H1 (cell line): ENCODE measurements around the gene MMP11. TPM values are rescaled to one million over a fixed set of nuclear protein-coding genes. Genes with fewer than 3 reads are reported as not detected.

Experiments used
- CTCF ChIA-PET: fragments of 300-600 bp; sonication (Branson Sonifier 250); formaldehyde crosslinking; loops from one replicate; lab custom pipeline; 2021; ENCODE audit not compliant: partially characterized antibody; lab: Charles Lee
- POLR2A ChIA-PET: fragments of 300-600 bp; sonication (Branson Sonifier 250); formaldehyde crosslinking; loops from one replicate; lab custom pipeline; 2021; ENCODE audit warnings: inconsistent platforms; ENCODE audit not compliant: partially characterized antibody; lab: Charles Lee
- DNase-seq, 2 experiments: peaks; one replicate each; pipeline versions ENCODE4 v3.0.0 to v3.0.0-alpha.2; 2010 to 2022; ENCODE audit warnings: low spot score in 2 of 2, low read depth in 1 of 2, mixed read lengths in 1 of 2
- FAIRE-seq: peaks from 2 replicates; lab custom pipeline; 2011; peaks lifted over from hg19 to GRCh38; lab: Jason Lieb, UNC
- H2AFZ ChIP-seq: 2 replicates; pipeline ENCODE4 v1.8.1; 2012; ENCODE audit warnings: low read length, inconsistent platforms
- H2AK5ac ChIP-seq: 2 replicates; pipeline ENCODE4 v1.6.1; 2013; ENCODE audit warnings: low read depth, low read length
- H2BK120ac ChIP-seq: replicated peaks from 2 replicates; pipeline ENCODE3; 2013; ENCODE audit warnings: low read depth, low read length, inconsistent platforms
- H2BK12ac ChIP-seq: 2 replicates; pipeline ENCODE4 v1.6.1; 2013; ENCODE audit warnings: low read depth, low read length
- H2BK15ac ChIP-seq: 2 replicates; pipeline ENCODE4 v1.6.1; 2013; ENCODE audit warnings: low read length
- H2BK20ac ChIP-seq: 2 replicates; pipeline ENCODE4 v1.6.1; 2013; ENCODE audit warnings: low read length
- H2BK5ac ChIP-seq: 2 replicates; pipeline ENCODE4 v1.6.1; 2013; ENCODE audit warnings: low read depth, low read length
- H3K14ac ChIP-seq: 2 replicates; pipeline ENCODE4 v1.6.1; 2013; ENCODE audit warnings: inconsistent platforms; ENCODE audit not compliant: insufficient read length
- H3K18ac ChIP-seq: 2 replicates; pipeline ENCODE4 v1.6.1; 2013; ENCODE audit warnings: low read length; ENCODE audit errors: extremely low read depth
- H3K23ac ChIP-seq: 2 replicates; pipeline ENCODE4 v1.6.1; 2013; ENCODE audit warnings: inconsistent platforms; ENCODE audit not compliant: insufficient read length
- H3K23me2 ChIP-seq: 2 replicates; pipeline ENCODE4 v1.6.1; 2013; ENCODE audit warnings: low read depth, low read length
- H3K27ac ChIP-seq: 2 replicates; pipeline ENCODE4 v1.6.1; 2011; ENCODE audit warnings: low read depth, low read length, inconsistent platforms
- H3K27me3 ChIP-seq, 4 experiments: replicated peaks in 1 of 4; 1 replicate in 1 of 4; 2 replicates in 3 of 4; pipeline versions ENCODE4 v1.6.1 to v1.8.1; 2011 to 2013; ENCODE audit warnings: low read length in 3 of 4, mild to moderate bottlenecking in 3 of 4, inconsistent platforms in 2 of 4, mixed read lengths in 2 of 4, moderate library complexity in 1 of 4; ENCODE audit not compliant: control insufficient read depth in 3 of 4, insufficient read depth in 3 of 4; ENCODE audit errors: extremely low read depth in 1 of 4
- H3K36me3 ChIP-seq, 4 experiments: 2 replicates each; pipeline versions ENCODE4 v1.6.1 to v1.8.1; 2011 to 2013; ENCODE audit warnings: mild to moderate bottlenecking in 4 of 4, low read length in 3 of 4, moderate library complexity in 2 of 4, control low read depth in 1 of 4, inconsistent platforms in 1 of 4; ENCODE audit not compliant: insufficient read depth in 4 of 4, control insufficient read depth in 2 of 4
- H3K4ac ChIP-seq: replicated peaks from 2 replicates; pipeline ENCODE3; 2013; ENCODE audit warnings: low read length, low read depth, mixed read lengths, inconsistent platforms; ENCODE audit not compliant: insufficient read length
- H3K4me1 ChIP-seq, 4 experiments: replicated peaks in 1 of 4; 1 replicate in 1 of 4; 2 replicates in 3 of 4; pipeline versions ENCODE4 v1.6.1 to v1.8.1; 2011 to 2013; ENCODE audit warnings: low read length in 3 of 4, inconsistent platforms in 2 of 4, mixed read lengths in 1 of 4; ENCODE audit not compliant: insufficient read depth in 4 of 4, control insufficient read depth in 3 of 4
- H3K4me2 ChIP-seq, 2 experiments: 2 replicates each; pipeline versions ENCODE4 v1.6.1 to v1.8.1; 2011 to 2013; ENCODE audit warnings: low read depth in 2 of 2, low read length in 2 of 2, control low read depth in 1 of 2, inconsistent platforms in 1 of 2, mild to moderate bottlenecking in 1 of 2; ENCODE audit not compliant: insufficient read depth in 1 of 2
- H3K4me3 ChIP-seq, 4 experiments: fragments of 200-600, 300-600 bp in 1 of 4; sonication (generic), shearing (Covaris generic), sonication (Bioruptor Twin) in 1 of 4; 2 replicates each; pipeline versions ENCODE4 v1.5.1 to v1.8.1; 2011 to 2016; ENCODE audit warnings: low read length in 4 of 4, low read depth in 3 of 4, control low read depth in 2 of 4, inconsistent platforms in 2 of 4, mild to moderate bottlenecking in 2 of 4, mixed read lengths in 1 of 4, moderate library complexity in 1 of 4; ENCODE audit not compliant: insufficient read depth in 2 of 4; ENCODE audit errors: extremely low read depth in 1 of 4
- H3K56ac ChIP-seq: replicated peaks from 2 replicates; pipeline ENCODE3; 2013; ENCODE audit warnings: low read depth, mild to moderate bottlenecking, mixed read lengths, low read length, inconsistent platforms; ENCODE audit not compliant: insufficient read length
- H3K79me1 ChIP-seq: 2 replicates; pipeline ENCODE4 v1.6.1; 2013; ENCODE audit warnings: low read depth, low read length, control low read depth
- H3K79me2 ChIP-seq, 2 experiments: 2 replicates each; pipeline versions ENCODE4 v1.6.1 to v1.8.1; 2012 to 2013; ENCODE audit warnings: low read length in 2 of 2, mild to moderate bottlenecking in 2 of 2, inconsistent platforms in 1 of 2; ENCODE audit not compliant: insufficient read depth in 2 of 2, control insufficient read depth in 1 of 2
- H3K9ac ChIP-seq, 4 experiments: replicated peaks in 1 of 4; 1 replicate in 1 of 4; 2 replicates in 3 of 4; pipeline versions ENCODE4 v1.6.1 to v1.8.1; 2011 to 2013; ENCODE audit warnings: low read depth in 3 of 4, low read length in 3 of 4, control low read depth in 2 of 4, mild to moderate bottlenecking in 2 of 4, moderate library complexity in 2 of 4, inconsistent platforms in 1 of 4; ENCODE audit errors: extremely low read depth in 1 of 4
- H3K9me3 ChIP-seq, 2 experiments: 2 replicates each; pipeline versions ENCODE4 v1.6.1 to v1.8.1; 2012 to 2013; ENCODE audit warnings: mild to moderate bottlenecking in 2 of 2, moderate library complexity in 2 of 2, control low read depth in 1 of 2, inconsistent platforms in 1 of 2, low read depth in 1 of 2, low read length in 1 of 2, mixed read lengths in 1 of 2; ENCODE audit not compliant: insufficient read depth in 2 of 2
- H4K20me1 ChIP-seq, 2 experiments: replicated peaks in 1 of 2; 2 replicates each; pipeline versions ENCODE3 to v1.8.1; 2011 to 2013; ENCODE audit warnings: inconsistent platforms in 2 of 2, low read length in 2 of 2, mild to moderate bottlenecking in 1 of 2; ENCODE audit not compliant: insufficient read depth in 2 of 2, control insufficient read depth in 1 of 2
- H4K5ac ChIP-seq: 2 replicates; pipeline ENCODE4 v1.6.1; 2013; ENCODE audit warnings: low read length, low read depth, mixed read lengths, inconsistent platforms; ENCODE audit not compliant: insufficient read length
- H4K8ac ChIP-seq: 2 replicates; pipeline ENCODE4 v1.8.0; 2013; ENCODE audit warnings: mild to moderate bottlenecking, moderate library complexity, low read length, inconsistent platforms; ENCODE audit not compliant: insufficient read depth; ENCODE audit errors: extremely low read depth
- H4K91ac ChIP-seq: replicated peaks from 2 replicates; pipeline ENCODE3; 2013; ENCODE audit warnings: low read length, mixed read lengths, inconsistent platforms; ENCODE audit not compliant: insufficient read length
- CEBPB ChIP-seq: IDR thresholded peaks from 2 replicates; pipeline ENCODE4 v1.6.1; 2012; ENCODE audit warnings: low read depth, low read length
- EGR1 ChIP-seq: IDR thresholded peaks from 2 replicates; pipeline ENCODE4 v1.6.1; 2011; ENCODE audit warnings: low read depth, low read length, borderline replicate concordance
- POLR2AphosphoS5 ChIP-seq: IDR thresholded peaks from 2 replicates; pipeline ENCODE4 v1.6.1; 2011; ENCODE audit warnings: low read depth, low read length
- RAD21 ChIP-seq, 2 experiments: IDR thresholded peaks in 1 of 2; conservative IDR thresholded peaks in 1 of 2; 2 replicates each; pipeline ENCODE4 v1.6.1; 2011; ENCODE audit warnings: low read depth in 2 of 2, low read length in 2 of 2, improper control_type of control experiment in 1 of 2, inconsistent platforms in 1 of 2, mild to moderate bottlenecking in 1 of 2, moderate library complexity in 1 of 2
- RNF2 ChIP-seq: fragments of 200-900, 300-1000 bp; sonication (generic); IDR thresholded peaks from 2 replicates; pipeline ENCODE4 v1.7.1; 2016; ENCODE audit warnings: borderline replicate concordance, low read depth, mild to moderate bottlenecking, antibody characterized with exemption, low read length; ENCODE audit not compliant: poor library complexity, severe bottlenecking; ENCODE audit errors: missing control alignments
- SP4 ChIP-seq: IDR thresholded peaks from 2 replicates; pipeline ENCODE4 v1.6.1; 2012; ENCODE audit warnings: low read length, inconsistent platforms
- TCF12 ChIP-seq: IDR thresholded peaks from 2 replicates; pipeline ENCODE4 v1.6.1; 2011; ENCODE audit warnings: low read depth, mild to moderate bottlenecking, low read length
- YY1 ChIP-seq: IDR thresholded peaks from 2 replicates; pipeline ENCODE4 v1.6.1; 2011; ENCODE audit warnings: low read depth, mild to moderate bottlenecking, low read length
- ZNF274 ChIP-seq: IDR thresholded peaks from 2 replicates; pipeline ENCODE4 v1.7.0; 2012; ENCODE audit warnings: low read length, borderline replicate concordance; ENCODE audit errors: extremely low read depth
- WGBS, 2 experiments: shearing (Covaris generic) in 1 of 2; methylation state at CpG; one replicate each; pipeline versions ENCODE4 v1.1.6 to v1.1.7; 2013 to 2015; ENCODE audit warnings: low lambda C conversion rate in 2 of 2, mixed read lengths in 2 of 2, inconsistent platforms in 1 of 2, low coverage in 1 of 2, missing lambda C conversion rate in 1 of 2; ENCODE audit not compliant: insufficient replicate concordance in 2 of 2, insufficient coverage in 1 of 2, insufficient read length in 1 of 2; ENCODE audit errors: extremely low coverage in 1 of 2, missing lambda C conversion rate in 1 of 2; 5-methylcytosine and 5-hydroxymethylcytosine counted together
- polyA plus RNA-seq, 7 experiments: library from polyadenylated mRNA; depleted of rRNA in 3 of 7; stranded (reverse) in 5 of 7; unstranded in 2 of 7; fragments of >200 nt in 5 of 7; fragments of 200-250 nt in 2 of 7; gene quantifications; 1 replicate in 5 of 7; 2 replicates in 1 of 7; 4 replicates in 1 of 7; pipeline versions ENCODE4 v1.2.1 to v1.2.3, GENCODE V29; 2011 to 2013; ENCODE audit warnings: missing spikeins in 2 of 7, mixed read lengths in 2 of 7
- total RNA-seq: library from RNA; stranded (reverse); fragmentation: NEBNext Ultra II Directional; extraction: Animal tissue kit (Norgen Biotek cat#: 25700); gene quantifications from 2 replicates; pipeline ENCODE4 v1.2.1, GENCODE V29; 2021
- TF ChIP-seq, protein P1 (sequence below), 3 experiments: IDR thresholded peaks; 1 replicate in 2 of 3; 2 replicates in 1 of 3; pipeline versions ENCODE4 v1.5.1 to v1.6.1; 2011; ENCODE audit warnings: low read length in 3 of 3, mild to moderate bottlenecking in 3 of 3, inconsistent platforms in 2 of 3, low read depth in 1 of 3, moderate library complexity in 1 of 3; ENCODE audit not compliant: insufficient read depth in 1 of 3; ENCODE audit errors: control extremely low read depth in 1 of 3

The MMP11 gene
- total and polyA plus RNA-seq, 2 of the 8 experiments (the other 6 are each of a cell fraction or from before 2014, with no cell fraction given): 10.2 to 18.3 TPM

DNA sequence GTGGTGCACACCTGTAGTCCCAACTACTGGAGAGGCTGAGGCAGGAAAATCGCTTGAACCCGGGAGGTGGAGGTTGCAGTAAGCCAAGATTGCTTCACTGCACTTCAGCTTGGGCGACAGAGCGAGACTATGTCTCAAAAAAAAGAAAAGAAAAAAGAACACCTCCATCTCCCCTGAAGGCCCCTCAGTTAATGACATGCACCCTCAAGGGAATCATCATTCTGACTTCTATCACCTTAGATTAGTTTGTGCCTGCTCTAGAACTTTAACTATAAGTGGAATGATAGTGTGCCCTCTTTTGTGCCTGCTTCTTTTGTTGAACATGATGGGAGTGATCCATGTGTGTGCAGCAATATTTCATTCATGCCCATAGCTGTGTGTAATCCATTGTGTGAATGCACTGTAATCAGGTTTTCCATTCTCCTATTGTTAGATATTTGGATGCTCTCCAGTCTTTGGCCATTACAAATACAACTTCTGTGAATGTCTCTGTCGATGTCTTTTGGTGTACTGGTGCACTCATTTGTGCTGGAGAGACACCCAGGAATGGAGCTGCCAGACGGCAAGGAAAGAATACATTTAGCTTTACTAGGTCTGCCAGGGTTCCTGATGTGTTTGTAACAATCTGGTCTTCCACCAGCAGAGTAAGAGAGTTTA, 17.5 kb upstream of the MMP11 start:
- CTCF ChIA-PET: interaction anchor here (0.8 to 2.0 kb wide), 3 partner anchors 12 to 16 kb away, joined by 3 to 6 read pairs (median 4); no protein-coding TSS in a partner anchor
- no peaks in the 10 kb centered on the region for H3K36me3 ChIP-seq
- H3K18ac ChIP-seq: no peak overlapping the region
- no peaks in the 10 kb centered on the region for H3K79me2 ChIP-seq
- H2BK120ac ChIP-seq: no peak overlapping the region
- H4K20me1 ChIP-seq: no peaks in the 10 kb centered on the region
- no peak overlapping the region for H2BK20ac ChIP-seq
- FAIRE-seq (no peak), DNase-seq (no peak)
- H3K4me2 ChIP-seq: no peak overlapping the region
- H3K14ac ChIP-seq: no peak overlapping the region
- no peak overlapping the region for H2BK5ac ChIP-seq
- H3K9me3 ChIP-seq: no peaks in the 10 kb centered on the region
- no peak overlapping the region for H2AFZ ChIP-seq
- no peaks in the 10 kb centered on the region for H3K27me3 ChIP-seq
- no peak overlapping the region for H3K27ac ChIP-seq
- H3K4me1 ChIP-seq: peaks cover 0 to 6% (median under 1%) of the 10 kb centered on the region in 4 experiments; a peak in 4 of 7 replicates
- no peak overlapping the region for H4K8ac ChIP-seq
- peaks cover 10% of the 10 kb centered on the region; the same call in 1 of the 2 replicates for H3K23me2 ChIP-seq
- no peak overlapping the region for H4K5ac ChIP-seq
- 91% methylated on average over 6 of the region's 6 CpGs; no CpG with 5 or more reads in 1 of the 2 experiments for WGBS, 2 experiments
- H2BK12ac ChIP-seq: no peak overlapping the region
- no peak overlapping the region for H3K9ac ChIP-seq
- POLR2A ChIA-PET: interaction anchor here (2.3 to 5.3 kb wide), 3 partner anchors 8 to 102 kb away, joined by 5 to 22 read pairs (median 5); partner anchors contain the start of genes C22orf15, CHCHD10 and SLC2A11
- no peak overlapping the region for H3K23ac ChIP-seq
- no peak overlapping the region for H2BK15ac ChIP-seq
- H2AK5ac ChIP-seq: no peak overlapping the region
- no peak overlapping the region for H3K4me3 ChIP-seq
- H3K56ac ChIP-seq: no peak overlapping the region
- H3K79me1 ChIP-seq: no peaks in the 10 kb centered on the region
- H3K4ac ChIP-seq: no peak overlapping the region
- no peak overlapping the region for H4K91ac ChIP-seq
- TF ChIP-seq POLR2AphosphoS5 (no peak), SP4 (no peak), RNF2 (no peak), ZNF274 (no peak), EGR1 (no peak), RAD21 (IDR thresholded peaks at IDR 0.05 in 1 of 2, conservative IDR thresholded peaks at IDR 0.05 in 1 of 2; ENCODE audit: low read depth in 2 of 2, low read length in 2 of 2) (no peak), YY1 (no peak), CEBPB (no peak), TCF12 (no peak)
- TF ChIP-seq, protein P1, sequence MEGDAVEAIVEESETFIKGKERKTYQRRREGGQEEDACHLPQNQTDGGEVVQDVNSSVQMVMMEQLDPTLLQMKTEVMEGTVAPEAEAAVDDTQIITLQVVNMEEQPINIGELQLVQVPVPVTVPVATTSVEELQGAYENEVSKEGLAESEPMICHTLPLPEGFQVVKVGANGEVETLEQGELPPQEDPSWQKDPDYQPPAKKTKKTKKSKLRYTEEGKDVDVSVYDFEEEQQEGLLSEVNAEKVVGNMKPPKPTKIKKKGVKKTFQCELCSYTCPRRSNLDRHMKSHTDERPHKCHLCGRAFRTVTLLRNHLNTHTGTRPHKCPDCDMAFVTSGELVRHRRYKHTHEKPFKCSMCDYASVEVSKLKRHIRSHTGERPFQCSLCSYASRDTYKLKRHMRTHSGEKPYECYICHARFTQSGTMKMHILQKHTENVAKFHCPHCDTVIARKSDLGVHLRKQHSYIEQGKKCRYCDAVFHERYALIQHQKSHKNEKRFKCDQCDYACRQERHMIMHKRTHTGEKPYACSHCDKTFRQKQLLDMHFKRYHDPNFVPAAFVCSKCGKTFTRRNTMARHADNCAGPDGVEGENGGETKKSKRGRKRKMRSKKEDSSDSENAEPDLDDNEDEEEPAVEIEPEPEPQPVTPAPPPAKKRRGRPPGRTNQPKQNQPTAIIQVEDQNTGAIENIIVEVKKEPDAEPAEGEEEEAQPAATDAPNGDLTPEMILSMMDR (IDR thresholded peaks at IDR 0.05; ENCODE audit: control extremely low read depth in 1 of 3, insufficient read depth in 1 of 3, low read depth in 1 of 3, low read length in 3 of 3): no peak
